PC-3 (cell line): ENCODE results near the gene CYP4V2. TPM values are rescaled to one million over a fixed set of nuclear protein-coding genes. Genes with fewer than 3 reads are reported as not detected.

ENCODE experiments used
- ATAC-seq: fragments of 200-7000 bp; cut with Tn5 transposase; 2 replicates; pipeline ENCODE4 v1.9.1; 2020; ENCODE audit warnings: mild to moderate bottlenecking, moderate library complexity
- BruUV-seq: library from RNA; stranded (reverse); fragments of 400-500 nt; replicated peaks from 2 replicates; lab custom pipeline; 2021; lab: Mats Ljungman, UMichigan
- CTCF ChIA-PET: fragments of 300-600 bp; sonication (Branson Sonifier 250); formaldehyde crosslinking; loops from one replicate; lab custom pipeline; 2022; ENCODE audit warnings: antibody characterized with exemption; lab: Charles Lee
- POLR2A ChIA-PET: fragments of 300-600 bp; sonication (Branson Sonifier 250); formaldehyde crosslinking; loops from one replicate; lab custom pipeline; 2022; ENCODE audit warnings: antibody characterized with exemption; ENCODE audit not compliant: unreplicated experiment; lab: Charles Lee
- DNase-seq: peaks from one replicate; pipeline ENCODE4 v3.0.0-alpha.2; 2015
- H2AFZ ChIP-seq: fragments of 300-600 bp; sonication (generic); 2 replicates; pipeline ENCODE4 v1.6.0; 2016; ENCODE audit warnings: antibody characterized with exemption, low read length
- H3F3A ChIP-seq: fragments of 300-600 bp; sonication (generic); one replicate; pipeline ENCODE4 v1.6.0; 2017; ENCODE audit warnings: antibody characterized with exemption, low read length, control low read depth, mild to moderate bottlenecking; ENCODE audit not compliant: unreplicated experiment
- H3K27ac ChIP-seq: fragments of 300-600 bp; sonication (generic); 2 replicates; pipeline ENCODE4 v1.5.1; 2016; ENCODE audit warnings: mild to moderate bottlenecking, low read length
- H3K27me3 ChIP-seq: fragments of 300-600 bp; sonication (generic); 2 replicates; pipeline ENCODE4 v1.6.1; 2016; ENCODE audit warnings: low read length, mixed read lengths
- H3K36me3 ChIP-seq: fragments of 300-600 bp; sonication (generic); 2 replicates; pipeline ENCODE4 v1.6.1; 2016; ENCODE audit warnings: low read depth, mixed run types, low read length, mixed read lengths
- H3K4me1 ChIP-seq: fragments of 300-600 bp; sonication (generic); 2 replicates; pipeline ENCODE4 v1.5.1; 2016; ENCODE audit warnings: low read length; ENCODE audit not compliant: insufficient read depth
- H3K4me2 ChIP-seq: fragments of 300-600 bp; sonication (generic); 2 replicates; pipeline ENCODE4 v1.6.0; 2016; ENCODE audit warnings: low read length
- H3K4me3 ChIP-seq: fragments of 300-600 bp; sonication (generic); 2 replicates; pipeline ENCODE4 v1.5.1; 2016; ENCODE audit warnings: mild to moderate bottlenecking, low read length, mixed read lengths
- H3K79me2 ChIP-seq: fragments of 300-600 bp; sonication (generic); 2 replicates; pipeline ENCODE4 v1.6.1; 2017; ENCODE audit warnings: low read length, mixed read lengths
- H3K9ac ChIP-seq: fragments of 300-600 bp; sonication (generic); 2 replicates; pipeline ENCODE4 v1.6.0; 2016; ENCODE audit warnings: mild to moderate bottlenecking, low read length
- H3K9me2 ChIP-seq: fragments of 300-600 bp; sonication (generic); replicated peaks from 2 replicates; pipeline ENCODE4 v1.6.1; 2016; ENCODE audit warnings: mixed run types, low read length, mixed read lengths
- H3K9me3 ChIP-seq: fragments of 300-600 bp; sonication (generic); 2 replicates; pipeline ENCODE4 v1.6.1; 2016; ENCODE audit warnings: low read length, mixed read lengths
- H4K20me1 ChIP-seq: fragments of 300-600 bp; sonication (generic); 2 replicates; pipeline ENCODE4 v1.6.1; 2016; ENCODE audit warnings: low read length, mixed read lengths
- CTCF ChIP-seq: fragments of 300-600 bp; sonication (generic); conservative IDR thresholded peaks from 2 replicates; pipeline ENCODE4 v1.5.1; 2017; ENCODE audit warnings: antibody characterized with exemption, low read depth, mild to moderate bottlenecking, low read length
- EZH2 ChIP-seq: fragments of 300-600 bp; sonication (generic); IDR thresholded peaks from one replicate; pipeline ENCODE4 v1.6.1; 2017; ENCODE audit warnings: antibody characterized with exemption, mild to moderate bottlenecking, low read length; ENCODE audit not compliant: unreplicated experiment
- EZH2phosphoT487 ChIP-seq: fragments of 300-600 bp; sonication (generic); IDR thresholded peaks from 2 replicates; pipeline ENCODE4 v1.6.1; 2018; ENCODE audit warnings: mild to moderate bottlenecking, antibody characterized with exemption, low read length, borderline replicate concordance
- intact Hi-C: fragments of 100-400 bp; cut with micrococcal nuclease; formaldehyde crosslinking; loops from 2 replicates; pipeline ENCODE4 v1.9.0; 2023
- total RNA-seq: library from RNA; depleted of rRNA; stranded (reverse); fragments of >200 nt; gene quantifications from 2 replicates; pipeline ENCODE4 v1.2.3, GENCODE V29; 2014

Gene CYP4V2
- total RNA-seq, 1 experiment from 2014 or later, result 0.69 TPM

- no peak for TF ChIP-seq CTCF
- TF ChIP-seq EZH2, result no peak
- TF ChIP-seq EZH2phosphoT487, result no peak
- Histone ChIP-seq H3K79me2 (no peaks in the 10 kb centered on the region), H3K9me3 (no peaks in the 10 kb centered on the region), H3F3A (no peaks in the 10 kb centered on the region), H2AFZ (no peak overlapping the region), H3K4me1 (no peaks in the 10 kb centered on the region), H3K4me3 (no peak overlapping the region), H3K27me3 (peaks cover 11% of the 10 kb centered on the region; the same call in 1 of the 2 replicates), H3K4me2 (no peak overlapping the region), H3K9ac (no peak overlapping the region), H3K27ac (no peak overlapping the region), H4K20me1 (no peaks in the 10 kb centered on the region), H3K9me2 (no peaks in the 10 kb centered on the region), H3K36me3 (no peaks in the 10 kb centered on the region)
- POLR2A ChIA-PET, result no interaction called here
- no TSS peak for BruUV-seq
- CTCF ChIA-PET, result no interaction called here
- DNase-seq, result no peak
- intact Hi-C loops, result no loop called here
- no peak for ATAC-seq
Measured at GRCh38 chr4:186236126-186236525, 44.8 kb downstream of the CYP4V2 start.

DNA sequence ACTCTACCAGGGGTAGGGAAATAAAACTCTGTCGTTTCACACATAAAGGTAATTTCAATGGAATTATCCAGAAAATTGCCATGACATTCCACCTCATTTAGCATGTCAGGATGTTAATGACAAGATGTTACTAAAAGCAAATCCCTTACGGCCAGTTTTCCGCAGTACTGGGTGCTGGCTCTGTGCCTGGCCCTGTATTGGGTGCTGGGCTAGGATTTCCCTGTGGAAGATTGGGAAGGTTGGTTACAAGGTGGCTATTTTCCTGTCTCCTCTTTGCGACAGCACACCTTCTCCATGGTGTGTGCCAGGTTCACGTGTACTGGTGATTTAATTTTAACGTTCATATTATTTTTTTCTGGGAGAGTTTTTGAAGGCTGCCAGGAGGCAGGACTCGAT is 49.1 kb downstream of the CYP4V2 start:
- DNase-seq (no peak), ATAC-seq (no peak)
- Histone ChIP-seq H4K20me1 (no peaks in the 10 kb centered on the region), H3K9me2 (no peaks in the 10 kb centered on the region), H3K36me3 (no peaks in the 10 kb centered on the region), H3K9me3 (no peaks in the 10 kb centered on the region), H2AFZ (no peak overlapping the region), H3F3A (no peaks in the 10 kb centered on the region), H3K4me2 (no peak overlapping the region), H3K27me3 (peaks cover 17% of the 10 kb centered on the region; the same call in 1 of the 2 replicates), H3K27ac (no peak overlapping the region), H3K4me1 (no peaks in the 10 kb centered on the region), H3K79me2 (no peaks in the 10 kb centered on the region), H3K4me3 (no peak overlapping the region), H3K9ac (no peak overlapping the region)
- CTCF ChIA-PET, result no interaction called here
- TF ChIP-seq EZH2phosphoT487 (no peak), EZH2 (no peak), CTCF (no peak)
- no TSS peak for BruUV-seq
- POLR2A ChIA-PET, result no interaction called here
- intact Hi-C loops, result no loop called here

DNA sequence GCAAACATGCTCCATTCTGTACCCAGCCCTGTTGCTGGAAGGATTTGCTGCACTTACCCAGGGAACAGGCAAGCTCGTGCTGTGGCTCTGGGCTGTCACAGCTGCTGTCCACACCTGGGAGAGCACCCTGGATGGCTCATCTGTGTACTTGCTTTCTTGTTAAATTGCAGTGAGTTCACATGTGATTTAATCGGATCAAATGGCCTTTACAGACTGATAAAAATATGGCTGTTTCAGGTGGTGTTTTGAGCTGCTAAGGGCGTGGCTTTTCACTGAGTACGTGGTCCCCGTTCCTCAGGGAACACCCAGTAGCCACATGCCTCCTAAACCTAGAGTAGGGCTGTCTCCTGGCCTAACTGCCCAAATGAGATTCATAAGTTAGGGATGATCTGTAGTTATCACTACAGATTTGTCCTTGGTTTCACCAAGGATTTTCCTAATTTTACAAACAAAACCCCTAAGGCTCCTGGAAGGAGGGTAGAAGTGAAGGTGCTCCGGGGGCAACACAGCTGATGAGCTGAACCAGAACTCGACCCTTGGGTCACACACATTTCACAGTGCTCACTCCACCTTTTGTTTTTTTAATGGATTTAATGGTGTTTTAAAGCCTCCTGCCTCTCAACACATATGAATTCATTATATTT is 49.6 kb downstream of the CYP4V2 start:
- TF ChIP-seq CTCF, result no peak
- H2AFZ ChIP-seq, result no peak overlapping the region
- H3K4me2 ChIP-seq, result no peak overlapping the region
- H3K27me3 ChIP-seq, result peaks cover 17% of the 10 kb centered on the region; the same call in 1 of the 2 replicates
- no peaks in the 10 kb centered on the region for H3K4me1 ChIP-seq
- no peak for DNase-seq
- BruUV-seq, result no TSS peak
- H3F3A ChIP-seq, result no peaks in the 10 kb centered on the region
- no peaks in the 10 kb centered on the region for H3K9me2 ChIP-seq
- no peaks in the 10 kb centered on the region for H3K36me3 ChIP-seq
- CTCF ChIA-PET, result no interaction called here
- intact Hi-C loops, result no loop called here
- POLR2A ChIA-PET, result no interaction called here
- ATAC-seq, result no peak
- no peak overlapping the region for H3K4me3 ChIP-seq
- H4K20me1 ChIP-seq, result no peaks in the 10 kb centered on the region
- no peak overlapping the region for H3K27ac ChIP-seq
- no peak overlapping the region for H3K9ac ChIP-seq
- no peaks in the 10 kb centered on the region for H3K79me2 ChIP-seq
- H3K9me3 ChIP-seq, result no peaks in the 10 kb centered on the region
